ENCODE measurements around the gene PCNX2. TPM values are rescaled to one million over a fixed set of nuclear protein-coding genes. Genes with fewer than 3 reads are reported as not detected.

The PCNX2 gene
- total RNA-seq, 4 donors from 2014 or later: 5.9 to 21.7 (median 10.3) TPM

DNA sequence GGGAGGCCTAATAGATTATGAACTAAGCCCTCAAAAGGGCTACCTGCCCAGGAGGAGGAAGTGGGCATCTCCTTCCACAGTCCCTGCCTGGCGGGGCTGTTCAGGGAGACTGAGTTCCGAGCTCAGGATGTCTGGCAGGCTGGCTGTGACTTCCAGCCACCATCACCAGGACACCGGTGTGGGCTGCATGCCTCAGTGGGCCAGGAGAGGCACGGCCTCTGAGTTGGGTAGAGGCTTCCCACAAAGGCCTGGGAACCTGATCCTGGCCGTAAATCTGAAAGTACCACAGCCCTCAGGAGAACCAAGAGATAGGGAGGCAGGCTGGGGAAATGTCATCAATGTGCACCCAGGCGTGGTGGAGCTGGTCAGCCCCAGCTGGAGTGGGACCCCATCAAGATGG lies 316.0 kb downstream of the PCNX2 start:
- H3K4me3 ChIP-seq: no peak overlapping the region
- no peak for ATAC-seq
- H3K27me3 ChIP-seq: no peaks in the 10 kb centered on the region
- peaks cover 0 to 43% of the 10 kb centered on the region in 2 donors for H3K36me3 ChIP-seq
- H3K27ac ChIP-seq: no peak overlapping the region
- WGBS, 2 donors (ENCODE audit: low coverage in 1 of 2): 100% methylated on average over 2 of the region's 6 CpGs; no CpG with 5 or more reads in 1 of the 2 donors
- H3K9me3 ChIP-seq: no peaks in the 10 kb centered on the region
- no peak for TF ChIP-seq POLR2AphosphoS5 (IDR thresholded peaks at IDR 0.05)
- TF ChIP-seq, protein P1, sequence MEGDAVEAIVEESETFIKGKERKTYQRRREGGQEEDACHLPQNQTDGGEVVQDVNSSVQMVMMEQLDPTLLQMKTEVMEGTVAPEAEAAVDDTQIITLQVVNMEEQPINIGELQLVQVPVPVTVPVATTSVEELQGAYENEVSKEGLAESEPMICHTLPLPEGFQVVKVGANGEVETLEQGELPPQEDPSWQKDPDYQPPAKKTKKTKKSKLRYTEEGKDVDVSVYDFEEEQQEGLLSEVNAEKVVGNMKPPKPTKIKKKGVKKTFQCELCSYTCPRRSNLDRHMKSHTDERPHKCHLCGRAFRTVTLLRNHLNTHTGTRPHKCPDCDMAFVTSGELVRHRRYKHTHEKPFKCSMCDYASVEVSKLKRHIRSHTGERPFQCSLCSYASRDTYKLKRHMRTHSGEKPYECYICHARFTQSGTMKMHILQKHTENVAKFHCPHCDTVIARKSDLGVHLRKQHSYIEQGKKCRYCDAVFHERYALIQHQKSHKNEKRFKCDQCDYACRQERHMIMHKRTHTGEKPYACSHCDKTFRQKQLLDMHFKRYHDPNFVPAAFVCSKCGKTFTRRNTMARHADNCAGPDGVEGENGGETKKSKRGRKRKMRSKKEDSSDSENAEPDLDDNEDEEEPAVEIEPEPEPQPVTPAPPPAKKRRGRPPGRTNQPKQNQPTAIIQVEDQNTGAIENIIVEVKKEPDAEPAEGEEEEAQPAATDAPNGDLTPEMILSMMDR (IDR thresholded peaks at IDR 0.05): no peak
- TF ChIP-seq POLR2A (IDR thresholded peaks at IDR 0.05): no peak
- no peak for TF ChIP-seq EP300 (IDR thresholded peaks at IDR 0.05)
- H3K4me1 ChIP-seq: peaks cover 0 to 12% (median 0%) of the 10 kb centered on the region in 3 donors

- no peaks in the 10 kb centered on the region for H3K27me3 ChIP-seq
These were observed 316.7 kb downstream of the PCNX2 start for GRCh38 chr1:232978815-232979214.

GRCh38 chr1:232978091-232978634 lies 317.4 kb downstream of the PCNX2 start:
- peaks cover 0 to 14% (median 0%) of the 10 kb centered on the region in 3 donors for H3K4me1 ChIP-seq
- peaks cover 0 to 43% of the 10 kb centered on the region in 2 donors for H3K36me3 ChIP-seq
- no peak for ATAC-seq
- no peak overlapping the region for H3K4me3 ChIP-seq
- no peaks in the 10 kb centered on the region for H3K9me3 ChIP-seq
- TF ChIP-seq POLR2A (IDR thresholded peaks at IDR 0.05): no peak
- no peak for TF ChIP-seq POLR2AphosphoS5 (IDR thresholded peaks at IDR 0.05)
- no peak for TF ChIP-seq EP300 (IDR thresholded peaks at IDR 0.05)
- TF ChIP-seq, protein P1 (IDR thresholded peaks at IDR 0.05): no peak
- no peak overlapping the region for H3K27ac ChIP-seq
- WGBS, 2 donors (ENCODE audit: low coverage in 1 of 2): 52 to 68% methylated on average over 4 to 6 of the region's 8 CpGs
- H3K27me3 ChIP-seq: no peaks in the 10 kb centered on the region

More at GRCh38 chr1:232978815-232979214, 316.7 kb downstream of the PCNX2 start:
- no peak overlapping the region for H3K4me3 ChIP-seq
- no peak overlapping the region for H3K27ac ChIP-seq
- 59 to 80% methylated on average over 2 to 4 of the region's 4 CpGs for whole genome bisulfite sequencing, 2 donors (ENCODE audit: low coverage in 1 of 2)
- ATAC-seq: no peak
- peaks cover 0 to 39% of the 10 kb centered on the region in 2 donors for H3K36me3 ChIP-seq
- H3K9me3 ChIP-seq: no peaks in the 10 kb centered on the region
- peaks cover 0 to 14% (median 0%) of the 10 kb centered on the region in 3 donors for H3K4me1 ChIP-seq
- TF ChIP-seq EP300 (IDR thresholded peaks at IDR 0.05) (no peak), POLR2AphosphoS5 (IDR thresholded peaks at IDR 0.05) (no peak), POLR2A (IDR thresholded peaks at IDR 0.05) (no peak)
- TF ChIP-seq, protein P1 (IDR thresholded peaks at IDR 0.05): no peak

DNA sequence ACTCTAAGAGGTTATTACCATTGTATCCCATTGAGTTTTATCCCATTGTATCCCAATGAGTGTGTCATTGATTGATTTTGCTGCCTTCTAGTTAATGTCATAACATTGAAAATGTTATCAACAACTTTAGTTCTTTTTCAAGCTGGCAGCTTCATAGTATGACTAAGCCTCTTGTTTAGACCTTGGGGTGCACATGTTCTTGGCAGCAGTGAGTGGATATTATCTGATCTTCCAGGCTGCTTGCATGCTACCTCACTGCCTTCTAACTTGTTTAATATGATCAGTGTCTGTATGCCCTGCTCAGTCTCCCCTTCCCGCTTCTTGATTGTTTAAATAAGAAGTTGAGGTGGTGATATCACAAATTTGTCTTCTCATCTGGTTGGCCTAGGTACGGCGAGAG lies 320.6 kb downstream of the PCNX2 start:
- Histone ChIP-seq H3K4me3 (no peak overlapping the region), H3K4me1 (peaks cover 0 to 14% (median 0%) of the 10 kb centered on the region in 3 donors), H3K36me3 (peaks cover 3 to 75% of the 10 kb centered on the region in 2 donors), H3K27me3 (no peaks in the 10 kb centered on the region), H3K27ac (no peak overlapping the region), H3K9me3 (no peaks in the 10 kb centered on the region)
- WGBS, 2 donors (ENCODE audit: low coverage in 1 of 2): 60 to 83% methylated on average over 1 to 2 of the region's 3 CpGs
- ATAC-seq: no peak
- no peak for TF ChIP-seq EP300 (IDR thresholded peaks at IDR 0.05)

GRCh38 chr1:232973652-232974611 lies 321.6 kb downstream of the PCNX2 start:
- Histone ChIP-seq H3K36me3 (peaks cover 3 to 83% of the 10 kb centered on the region in 2 donors), H3K27ac (no peak overlapping the region), H3K9me3 (no peaks in the 10 kb centered on the region), H3K4me1 (peaks cover 0 to 16% (median 0%) of the 10 kb centered on the region in 3 donors), H3K4me3 (no peak overlapping the region), H3K27me3 (no peaks in the 10 kb centered on the region)
- ATAC-seq: no peak
- 60 to 93% methylated on average over 1 to 2 of the region's 2 CpGs for WGBS, 2 donors (ENCODE audit: low coverage in 1 of 2)
- TF ChIP-seq POLR2AphosphoS5 (IDR thresholded peaks at IDR 0.05) (no peak), POLR2A (IDR thresholded peaks at IDR 0.05) (no peak), EP300 (IDR thresholded peaks at IDR 0.05) (no peak)
- TF ChIP-seq, protein P1 (IDR thresholded peaks at IDR 0.05): no peak
